GM12878 (cell line): ENCODE measurements around the gene DSPP. TPM values are rescaled to one million over a fixed set of nuclear protein-coding genes. Genes with fewer than 3 reads are reported as not detected.

Experiments
- ATAC-seq: fragments of 200-7000 bp; cut with Tn5 transposase; 3 replicates; pipeline ENCODE4 v1.9.1; 2020; ENCODE audit warnings: mild to moderate bottlenecking, moderate library complexity
- BruUV-seq: library from RNA; stranded (reverse); fragments of 400-500 nt; replicated peaks from 2 replicates; lab custom pipeline; 2021; lab: Mats Ljungman, UMichigan
- CTCF ChIA-PET: fragments of 300-600 bp; sonication (Branson Sonifier 250); formaldehyde crosslinking; extraction: SDS; loops from one replicate; lab custom pipeline; 2021; ENCODE audit warnings: inconsistent platforms; lab: Yijun Ruan, JAX
- POLR2A ChIA-PET: fragments of 350-600 bp; formaldehyde crosslinking; extraction: SDS; loops from one replicate; lab custom pipeline; 2021; ENCODE audit warnings: inconsistent platforms; lab: Charles Lee
- RAD21 ChIA-PET: fragments of 300-600 bp; sonication (Branson Sonifier 250); formaldehyde crosslinking; loops from one replicate; lab custom pipeline; 2023; ENCODE audit warnings: antibody characterized with exemption; ENCODE audit not compliant: unreplicated experiment; lab: Charles Lee
- SMC1A ChIA-PET: fragments of 300-600 bp; sonication (Branson Sonifier 250); formaldehyde crosslinking; loops from one replicate; lab custom pipeline; 2023; ENCODE audit not compliant: unreplicated experiment, uncharacterized antibody; lab: Charles Lee
- DNase-seq: peaks from one replicate; pipeline ENCODE4 v3.0.0-alpha.2; 2011; ENCODE audit warnings: low read depth, low spot score
- FAIRE-seq: peaks from 3 replicates; lab custom pipeline; 2011; peaks lifted over from hg19 to GRCh38; lab: Jason Lieb, UNC
- H2AFZ ChIP-seq: 2 replicates; pipeline ENCODE4 v1.6.0; 2011; ENCODE audit warnings: low read depth, low read length, control low read depth; ENCODE audit not compliant: control insufficient read depth
- H3K27ac ChIP-seq: 2 replicates; pipeline ENCODE4 v1.5.1; 2011; ENCODE audit warnings: control low read depth; ENCODE audit not compliant: control insufficient read depth, insufficient read depth
- H3K27me3 ChIP-seq, 2 experiments: replicated peaks in 1 of 2; 2 replicates each; pipeline versions ENCODE4 v1.6.0 to v1.6.1; 2011; ENCODE audit warnings: low read length in 1 of 2; ENCODE audit not compliant: control insufficient read depth in 2 of 2, insufficient read depth in 2 of 2
- H3K36me3 ChIP-seq, 2 experiments: 2 replicates each; pipeline ENCODE4 v1.5.1; 2011; ENCODE audit warnings: low read length in 1 of 2; ENCODE audit not compliant: control insufficient read depth in 2 of 2, insufficient read depth in 2 of 2
- H3K4me1 ChIP-seq: 2 replicates; pipeline ENCODE4 v1.6.1; 2011; ENCODE audit warnings: mild to moderate bottlenecking, low read length, moderate library complexity, mixed read lengths; ENCODE audit not compliant: control insufficient read depth, insufficient read depth
- H3K4me2 ChIP-seq: 2 replicates; pipeline ENCODE4 v1.6.0; 2011; ENCODE audit warnings: control low read depth; ENCODE audit not compliant: control insufficient read depth, insufficient read depth
- H3K4me3 ChIP-seq: fragments of 200-600 bp; sonication (generic); 2 replicates; pipeline ENCODE4 v1.5.1; 2016
- H3K79me2 ChIP-seq: 2 replicates; pipeline ENCODE4 v1.6.0; 2011; ENCODE audit warnings: low read length; ENCODE audit not compliant: control insufficient read depth, insufficient read depth
- H3K9ac ChIP-seq: 2 replicates; pipeline ENCODE4 v1.8.0; 2011; ENCODE audit warnings: low read length, control low read depth, mixed read lengths; ENCODE audit not compliant: control insufficient read depth, insufficient read depth
- H3K9me3 ChIP-seq: replicated peaks from 3 replicates; pipeline ENCODE4 v1.5.1; 2011; ENCODE audit warnings: mild to moderate bottlenecking, low read length; ENCODE audit not compliant: control insufficient read depth, insufficient read depth
- H4K20me1 ChIP-seq: 2 replicates; pipeline ENCODE4 v1.6.0; 2011; ENCODE audit not compliant: control insufficient read depth, insufficient read depth
- CBX3 ChIP-seq: fragments of 200-600 bp; sonication (generic); IDR thresholded peaks from 2 replicates; pipeline ENCODE4 v1.6.1; 2016; ENCODE audit warnings: low read depth, borderline replicate concordance
- CHD2 ChIP-seq: IDR thresholded peaks from 2 replicates; pipeline ENCODE4 v1.6.1; 2011; ENCODE audit warnings: low read depth, low read length, improper control_type of control experiment, borderline replicate concordance
- HDAC6 ChIP-seq: fragments of 200-600 bp; sonication (generic); IDR thresholded peaks from one replicate; pipeline ENCODE4 v1.8.0; 2017; ENCODE audit warnings: antibody characterized with exemption; ENCODE audit not compliant: unreplicated experiment
- SRF ChIP-seq, 2 experiments: IDR thresholded peaks; 2 replicates each; pipeline ENCODE4 v1.6.1; 2011; ENCODE audit warnings: low read depth in 2 of 2, low read length in 2 of 2, mild to moderate bottlenecking in 1 of 2, moderate library complexity in 1 of 2
- STAT3 ChIP-seq: IDR thresholded peaks from 2 replicates; pipeline ENCODE4 v1.6.1; 2011; ENCODE audit warnings: low read depth, low read length, improper control_type of control experiment
- ZNF217 ChIP-seq: fragments of 450-650 bp; IDR thresholded peaks from 2 replicates; pipeline ENCODE4 v1.6.1; 2017; ENCODE audit warnings: antibody characterized with exemption, mild to moderate bottlenecking
- WGBS: methylation state at CpG from one replicate; pipeline ENCODE4 v1.1.6; 2016; ENCODE audit warnings: low lambda C conversion rate; ENCODE audit not compliant: insufficient replicate concordance, insufficient coverage; ENCODE audit errors: missing lambda C conversion rate; 5-methylcytosine and 5-hydroxymethylcytosine counted together
- in situ Hi-C: fragments of 300-500 bp; cut with MboI; formaldehyde crosslinking; loops from 9 replicates; pipeline ENCODE4 v1.14.3; 2018; ENCODE audit warnings: mixed read lengths
- intact Hi-C: fragments of 100-400 bp; cut with micrococcal nuclease; formaldehyde crosslinking; loops from one replicate; pipeline ENCODE4 v1.14.2; 2022; ENCODE audit not compliant: unreplicated experiment
- polyA plus RNA-seq, 11 experiments: library from polyadenylated mRNA; depleted of rRNA in 4 of 11; unstranded in 6 of 11; stranded (reverse) in 5 of 11; fragments of >200 nt; fragmentation: Nextera tagmentation in 4 of 11; fragmentation: Illumina TruSeq in 1 of 11; extraction: Ambion mirVana in 4 of 11; extraction: Trizol in 1 of 11; gene quantifications; 1 replicate in 1 of 11; 2 replicates in 10 of 11; pipeline versions ENCODE4 v1.2.1 to v1.2.3, GENCODE V29; 2011 to 2016; ENCODE audit warnings: inconsistent platforms in 2 of 11, missing spikeins in 2 of 11, low read depth in 1 of 11
- total RNA-seq, 4 experiments: library from RNA; depleted of rRNA in 3 of 4; stranded (reverse); fragments of >200 nt in 3 of 4; fragmentation: Illumina TruSeq in 1 of 4; extraction: Trizol in 1 of 4; gene quantifications; 2 replicates each; pipeline versions ENCODE4 v1.2.1 to v1.2.3, GENCODE V29; 2013 to 2021
- TF ChIP-seq, protein P1 (sequence below): fragments of 450-650 bp; formaldehyde crosslinking; IDR thresholded peaks from 2 replicates; pipeline ENCODE4 v1.4.0; 2022; ENCODE audit warnings: mild to moderate bottlenecking, moderate library complexity
- TF ChIP-seq, protein P2 (sequence below): IDR thresholded peaks from 2 replicates; pipeline ENCODE4 v1.6.1; 2012; ENCODE audit warnings: low read depth, low read length, improper control_type of control experiment

DSPP gene
- total and polyA plus RNA-seq, 10 of the 15 experiments (the other 5 are each of a cell fraction or from before 2014, with no cell fraction given), result not detected

DNA sequence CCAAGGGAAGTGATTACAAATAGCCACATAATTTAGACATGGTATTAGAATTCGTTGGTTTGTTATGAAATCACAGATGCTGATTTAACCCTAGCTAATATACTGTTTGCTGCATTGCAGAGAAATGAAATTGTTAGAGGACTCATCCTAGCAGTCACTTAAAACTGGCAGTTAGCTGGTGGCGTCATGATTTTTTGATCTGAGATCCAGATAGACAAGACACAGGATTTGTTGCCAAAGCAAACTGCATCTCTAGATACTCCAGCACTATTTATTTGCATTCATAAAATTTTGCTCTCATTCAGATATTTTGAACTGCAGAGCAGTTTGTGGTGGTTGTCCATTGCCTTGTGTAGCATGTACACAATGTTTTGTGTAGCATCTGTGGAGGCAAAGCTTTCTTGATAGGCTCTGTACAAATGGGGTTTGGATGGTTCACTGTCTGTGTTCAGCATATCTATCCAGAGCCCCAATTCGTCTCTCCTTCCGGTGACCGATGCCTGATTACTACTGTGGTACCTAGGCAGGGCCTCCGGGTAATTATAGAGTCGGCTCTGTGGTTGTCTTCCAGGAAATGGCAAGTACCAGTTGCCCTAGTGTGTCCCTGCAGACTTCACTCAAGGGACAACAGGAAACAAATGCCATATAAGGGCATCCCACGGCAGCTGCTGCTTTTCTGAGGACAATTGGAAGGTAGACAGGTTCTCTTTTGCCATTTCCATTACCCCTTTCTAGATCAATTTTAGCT is 49.1 kb upstream of the DSPP start:
- DNase-seq, result peak; percentile 50
- ATAC-seq, result peak; percentile 84
- no peak for FAIRE-seq
- 1% methylated on average over 8 of the region's 8 CpGs for WGBS
- Histone ChIP-seq H3K79me2 (no peaks in the 10 kb centered on the region), H3K36me3 (no peaks in the 10 kb centered on the region), H3K27me3 (no peaks in the 10 kb centered on the region), H3K4me3 (no peak overlapping the region), H4K20me1 (no peaks in the 10 kb centered on the region), H3K9ac (no peak overlapping the region), H3K4me2 (no peak overlapping the region), H3K9me3 (no peaks in the 10 kb centered on the region), H3K27ac (no peak overlapping the region), H3K4me1 (no peaks in the 10 kb centered on the region), H2AFZ (no peak overlapping the region)
- intact Hi-C loops, result no loop called here
- ChIA-PET RAD21 (no interaction called here), SMC1A (no interaction called here), POLR2A (no interaction called here), CTCF (interaction anchor here (0.9 kb wide), 1 partner anchor 62 kb away, joined by 4 read pairs; no protein-coding TSS in a partner anchor)
- no peak for TF ChIP-seq ZNF217
- TF ChIP-seq, protein P1, sequence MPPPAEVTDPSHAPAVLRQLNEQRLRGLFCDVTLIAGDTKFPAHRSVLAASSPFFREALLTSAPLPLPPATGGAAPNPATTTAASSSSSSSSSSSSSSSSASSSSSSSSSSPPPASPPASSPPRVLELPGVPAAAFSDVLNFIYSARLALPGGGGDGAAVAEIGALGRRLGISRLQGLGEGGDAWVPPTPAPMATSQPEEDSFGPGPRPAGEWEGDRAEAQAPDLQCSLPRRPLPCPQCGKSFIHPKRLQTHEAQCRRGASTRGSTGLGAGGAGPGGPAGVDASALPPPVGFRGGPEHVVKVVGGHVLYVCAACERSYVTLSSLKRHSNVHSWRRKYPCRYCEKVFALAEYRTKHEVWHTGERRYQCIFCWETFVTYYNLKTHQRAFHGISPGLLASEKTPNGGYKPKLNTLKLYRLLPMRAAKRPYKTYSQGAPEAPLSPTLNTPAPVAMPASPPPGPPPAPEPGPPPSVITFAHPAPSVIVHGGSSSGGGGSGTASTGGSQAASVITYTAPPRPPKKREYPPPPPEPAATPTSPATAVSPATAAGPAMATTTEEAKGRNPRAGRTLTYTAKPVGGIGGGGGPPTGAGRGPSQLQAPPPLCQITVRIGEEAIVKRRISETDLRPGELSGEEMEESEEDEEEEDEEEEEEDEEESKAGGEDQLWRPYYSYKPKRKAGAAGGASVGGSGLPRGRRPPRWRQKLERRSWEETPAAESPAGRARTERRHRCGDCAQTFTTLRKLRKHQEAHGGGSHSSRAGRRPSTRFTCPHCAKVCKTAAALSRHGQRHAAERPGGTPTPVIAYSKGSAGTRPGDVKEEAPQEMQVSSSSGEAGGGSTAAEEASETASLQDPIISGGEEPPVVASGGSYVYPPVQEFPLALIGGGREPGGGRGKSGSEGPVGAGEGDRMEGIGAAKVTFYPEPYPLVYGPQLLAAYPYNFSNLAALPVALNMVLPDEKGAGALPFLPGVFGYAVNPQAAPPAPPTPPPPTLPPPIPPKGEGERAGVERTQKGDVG (CRISPR knock-in tag), result no peak
- TF ChIP-seq, protein P2, sequence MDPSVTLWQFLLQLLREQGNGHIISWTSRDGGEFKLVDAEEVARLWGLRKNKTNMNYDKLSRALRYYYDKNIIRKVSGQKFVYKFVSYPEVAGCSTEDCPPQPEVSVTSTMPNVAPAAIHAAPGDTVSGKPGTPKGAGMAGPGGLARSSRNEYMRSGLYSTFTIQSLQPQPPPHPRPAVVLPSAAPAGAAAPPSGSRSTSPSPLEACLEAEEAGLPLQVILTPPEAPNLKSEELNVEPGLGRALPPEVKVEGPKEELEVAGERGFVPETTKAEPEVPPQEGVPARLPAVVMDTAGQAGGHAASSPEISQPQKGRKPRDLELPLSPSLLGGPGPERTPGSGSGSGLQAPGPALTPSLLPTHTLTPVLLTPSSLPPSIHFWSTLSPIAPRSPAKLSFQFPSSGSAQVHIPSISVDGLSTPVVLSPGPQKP, result peak; percentile 93
- TF ChIP-seq CBX3, result no peak
- TF ChIP-seq HDAC6, result no peak
- no peak for TF ChIP-seq STAT3
- TF ChIP-seq SRF (IDR thresholded peaks at IDR 0.05; ENCODE audit: low read depth in 2 of 2, low read length in 2 of 2), result peak; percentile 94 to 96
- no peak for TF ChIP-seq CHD2
- no TSS peak for BruUV-seq
- in situ Hi-C loops, result no loop called here
